GM19467 (cell line): Measurements from ENCODE around the gene SEC14L1.
A peak's percentile ranks its signal among the peaks of the same experiment; 100 is the strongest.
"Not testable (repeated sequence)": the region's sequence is repeated elsewhere in the genome, so short reads cannot be mapped to it uniquely, and the experiment has no call there.

Experiments used
- ATAC-seq: cut with Tn5 transposase; IDR thresholded peaks from one replicate; pipeline ENCODE4 v1.9.1; 2021; ENCODE audit warnings: mild to moderate bottlenecking, moderate library complexity; ENCODE audit not compliant: unreplicated experiment

Gene SEC14L1

GRCh38 chr17:77140878-77141767 is at the start of gene SEC14L1:
TSS of gene SEC14L1 (plus strand) at chr17:77140969. CDS start at chr17:77143597, 2,628 bp downstream.
- ATAC-seq, result no peak

GRCh38 chr17:77092025-77092424 is 48.7 kb upstream of the SEC14L1 start:
- no peak for ATAC-seq

GRCh38 chr17:77095461-77095860 is 45.3 kb upstream of the SEC14L1 start:
- no peak for ATAC-seq

- no peak for ATAC-seq
These were observed 44.1 kb upstream of the SEC14L1 start for GRCh38 chr17:77096570-77097214.

GRCh38 chr17:77097631-77098180 is 43.1 kb upstream of the SEC14L1 start:
- no peak for ATAC-seq

GRCh38 chr17:77098884-77099545 is 41.8 kb upstream of the SEC14L1 start:
- ATAC-seq, result no peak

GRCh38 chr17:77099997-77100396 is 40.8 kb upstream of the SEC14L1 start:
- ATAC-seq, result no peak

GRCh38 chr17:77101521-77102410 is 39.0 kb upstream of the SEC14L1 start:
- ATAC-seq, result peak; percentile 49

- not testable (repeated sequence) for ATAC-seq
These were observed 38.2 kb upstream of the SEC14L1 start for GRCh38 chr17:77102411-77103134.

GRCh38 chr17:77105706-77106105 is 35.1 kb upstream of the SEC14L1 start:
- no peak for ATAC-seq

- no peak for ATAC-seq
These were observed 33.9 kb upstream of the SEC14L1 start for GRCh38 chr17:77106874-77107358.

GRCh38 chr17:77107506-77108433 is 33.0 kb upstream of the SEC14L1 start:
- ATAC-seq, result no peak

GRCh38 chr17:77109159-77109759 is 31.5 kb upstream of the SEC14L1 start:
- ATAC-seq, result no peak

- ATAC-seq, result no peak
These were observed 30.9 kb upstream of the SEC14L1 start for GRCh38 chr17:77109764-77110359.

GRCh38 chr17:77111165-77111933 is 29.4 kb upstream of the SEC14L1 start:
- not testable (repeated sequence) for ATAC-seq

- ATAC-seq, result no peak
These were observed 28.9 kb upstream of the SEC14L1 start for GRCh38 chr17:77111934-77112296.

- ATAC-seq, result no peak
These were observed 25.3 kb upstream of the SEC14L1 start for GRCh38 chr17:77115510-77115909.
